ENCODE results near the gene THSD4.
A peak's percentile ranks its signal among the peaks of the same experiment; 100 is the strongest.

THSD4 gene

GRCh38 chr15:71088683-71089082 lies 26.6 kb upstream of the THSD4 start:
- Mint-ChIP-seq H3K36me3 (no peaks in the 10 kb centered on the region), H3K4me3 (no peak overlapping the region), H3K27ac (no peak overlapping the region), H3K4me1 (no peaks in the 10 kb centered on the region), H3K9me3 (peaks cover 9% of the 10 kb centered on the region), H3K27me3 (peaks cover 9% of the 10 kb centered on the region)
- ATAC-seq (ENCODE audit: low read depth) (no peak), DNase-seq (ENCODE audit: low spot score in 2 of 2) (no peak)

DNA sequence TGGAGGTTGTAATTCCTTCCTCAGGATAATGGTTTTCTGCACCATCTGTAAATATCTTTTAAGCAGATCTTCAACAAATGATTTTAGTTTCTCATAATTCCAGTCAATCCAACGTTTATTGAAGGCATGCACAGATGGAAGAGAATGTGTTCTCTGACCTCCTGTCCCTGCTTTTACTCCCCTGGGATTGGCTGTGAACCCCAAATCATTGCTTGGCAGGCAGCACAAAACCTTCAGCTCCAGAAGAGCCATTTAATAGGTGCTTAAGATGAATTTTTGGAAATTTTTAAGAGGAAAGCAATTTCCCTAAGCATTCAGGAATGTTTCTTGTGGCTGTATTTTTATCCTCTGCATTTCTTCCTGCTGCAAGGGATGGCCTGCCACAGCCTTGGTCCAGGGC lies 25.5 kb upstream of the THSD4 start:
- H3K9me3 Mint-ChIP-seq, result peaks cover 10% of the 10 kb centered on the region
- DNase-seq (ENCODE audit: low spot score in 2 of 2) (no peak), ATAC-seq (ENCODE audit: low read depth) (no peak)
- H3K4me3 Mint-ChIP-seq, result no peak overlapping the region
- H3K27ac Mint-ChIP-seq, result no peak overlapping the region
- no peaks in the 10 kb centered on the region for H3K36me3 Mint-ChIP-seq
- H3K4me1 Mint-ChIP-seq, result no peaks in the 10 kb centered on the region
- peaks cover 6% of the 10 kb centered on the region for H3K27me3 Mint-ChIP-seq

DNA sequence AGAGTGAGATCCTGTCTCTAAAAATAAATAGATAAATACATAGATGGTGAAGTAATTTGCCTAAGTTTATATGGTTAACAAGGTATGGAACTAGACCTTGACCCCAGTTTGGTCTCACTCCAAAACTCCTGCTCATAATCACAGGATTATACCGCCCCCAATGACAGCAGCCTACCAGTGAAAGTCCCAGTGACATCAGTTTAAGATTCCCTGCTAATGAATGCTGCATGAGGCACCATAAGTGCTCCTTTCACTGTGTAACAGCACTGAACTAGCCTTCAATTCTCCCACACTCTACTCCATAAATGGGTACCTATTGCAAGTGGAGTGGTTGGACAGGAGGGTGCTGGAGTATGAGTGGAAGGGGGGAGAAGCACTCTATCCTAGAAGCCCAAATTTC lies 23.7 kb upstream of the THSD4 start:
- H3K27ac Mint-ChIP-seq, result no peak overlapping the region
- H3K9me3 Mint-ChIP-seq, result peaks cover 10% of the 10 kb centered on the region
- H3K4me3 Mint-ChIP-seq, result no peak overlapping the region
- H3K27me3 Mint-ChIP-seq, result peaks cover 6% of the 10 kb centered on the region
- H3K36me3 Mint-ChIP-seq, result no peaks in the 10 kb centered on the region
- ATAC-seq (ENCODE audit: low read depth) (no peak), DNase-seq (ENCODE audit: low spot score in 2 of 2) (no peak)
- no peaks in the 10 kb centered on the region for H3K4me1 Mint-ChIP-seq

DNA sequence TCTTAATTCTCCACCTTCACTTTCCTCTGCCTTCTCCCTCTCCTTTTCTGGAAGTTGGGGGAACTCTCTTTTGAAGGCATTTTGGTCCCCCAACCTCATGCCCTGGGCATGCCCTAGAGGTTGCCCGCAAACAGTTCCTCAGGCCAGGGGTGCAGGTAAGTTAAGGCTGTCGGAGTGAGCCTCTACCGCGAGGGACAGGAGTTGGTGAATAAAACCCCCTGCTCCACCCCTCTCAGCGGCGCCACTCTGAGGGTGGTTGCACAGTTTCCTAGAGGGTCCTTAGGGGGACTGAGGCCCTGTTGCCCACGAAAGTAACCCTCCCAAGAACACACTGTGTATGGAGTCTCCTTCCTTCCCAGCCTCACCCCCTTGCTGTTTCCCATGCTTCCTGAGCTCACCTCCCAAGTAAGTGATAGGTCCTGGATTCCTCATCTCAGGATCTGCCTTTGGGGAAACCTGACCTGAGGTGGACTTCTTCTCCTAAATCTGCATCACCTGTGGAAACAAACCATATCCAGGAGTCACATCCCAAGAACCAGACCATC lies 23.1 kb upstream of the THSD4 start:
- H3K27ac Mint-ChIP-seq, result no peak overlapping the region

DNA sequence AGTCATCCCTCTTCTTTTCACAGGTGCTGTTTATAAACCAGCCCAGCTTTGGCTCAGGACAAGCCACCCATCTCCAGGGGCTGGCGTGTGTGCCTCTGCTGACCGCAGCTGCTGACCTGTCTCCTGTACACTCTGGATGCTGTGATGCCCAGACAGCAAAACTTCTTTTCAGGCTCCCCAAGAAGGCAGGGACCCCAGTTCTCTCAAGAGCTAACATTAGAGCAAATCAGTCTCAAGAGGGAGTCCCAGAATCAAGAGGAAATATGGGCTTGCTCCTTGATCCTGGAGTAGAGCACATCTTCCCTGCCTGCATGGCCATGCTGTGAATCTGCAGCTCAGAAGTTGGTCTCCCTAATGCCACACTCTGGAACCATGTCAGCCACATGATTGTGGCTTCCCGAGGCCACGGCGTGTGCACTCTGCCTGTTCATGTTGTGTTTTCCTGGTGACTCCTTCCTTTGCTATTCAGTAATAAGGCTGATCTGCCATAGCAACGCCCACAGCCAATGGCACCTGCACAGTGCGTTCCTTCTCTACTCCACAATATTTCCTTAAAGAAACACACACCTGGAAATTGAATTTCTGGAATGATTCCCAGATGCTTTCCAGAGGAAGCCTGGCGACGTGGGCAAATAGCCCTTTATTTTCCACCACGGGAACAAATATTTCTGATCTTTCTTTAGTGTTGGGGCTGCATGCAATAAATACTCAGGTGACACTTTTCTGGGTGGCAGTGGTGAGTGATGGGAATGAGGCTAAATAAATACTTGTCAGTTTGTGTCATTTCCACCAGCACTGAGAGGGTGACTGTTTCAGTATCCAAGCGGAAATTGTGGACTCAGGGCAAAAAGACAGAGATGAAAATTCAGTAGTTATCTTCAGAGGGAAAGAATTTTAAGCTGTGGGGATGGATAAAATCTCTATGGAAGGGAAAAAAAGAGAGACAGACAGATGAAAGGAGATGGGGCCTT lies 21.9 kb upstream of the THSD4 start:
- Mint-ChIP-seq H3K27me3 (peaks cover 6% of the 10 kb centered on the region), H3K9me3 (peaks cover 8% of the 10 kb centered on the region), H3K27ac (no peak overlapping the region), H3K36me3 (no peaks in the 10 kb centered on the region), H3K4me3 (no peak overlapping the region), H3K4me1 (no peaks in the 10 kb centered on the region)
- no peak for DNase-seq (ENCODE audit: low spot score in 2 of 2)
- no peak for ATAC-seq (ENCODE audit: low read depth)

More for the DNA sequence above, 23.1 kb upstream of the THSD4 start:
- ATAC-seq (ENCODE audit: low read depth) (no peak), DNase-seq (ENCODE audit: low spot score in 2 of 2) (no peak)
- Mint-ChIP-seq H3K36me3 (no peaks in the 10 kb centered on the region), H3K4me3 (no peak overlapping the region), H3K9me3 (peaks cover 8% of the 10 kb centered on the region), H3K4me1 (no peaks in the 10 kb centered on the region), H3K27me3 (peaks cover 6% of the 10 kb centered on the region)

- ATAC-seq (ENCODE audit: low read depth) (no peak), DNase-seq (ENCODE audit: low spot score in 2 of 2) (no peak)
- Mint-ChIP-seq H3K4me3 (no peak overlapping the region), H3K36me3 (no peaks in the 10 kb centered on the region), H3K27ac (no peak overlapping the region), H3K4me1 (no peaks in the 10 kb centered on the region), H3K9me3 (peaks cover 5% of the 10 kb centered on the region), H3K27me3 (peaks cover 4% of the 10 kb centered on the region)
These were observed 21.1 kb upstream of the THSD4 start for GRCh38 chr15:71094137-71094536.

DNA sequence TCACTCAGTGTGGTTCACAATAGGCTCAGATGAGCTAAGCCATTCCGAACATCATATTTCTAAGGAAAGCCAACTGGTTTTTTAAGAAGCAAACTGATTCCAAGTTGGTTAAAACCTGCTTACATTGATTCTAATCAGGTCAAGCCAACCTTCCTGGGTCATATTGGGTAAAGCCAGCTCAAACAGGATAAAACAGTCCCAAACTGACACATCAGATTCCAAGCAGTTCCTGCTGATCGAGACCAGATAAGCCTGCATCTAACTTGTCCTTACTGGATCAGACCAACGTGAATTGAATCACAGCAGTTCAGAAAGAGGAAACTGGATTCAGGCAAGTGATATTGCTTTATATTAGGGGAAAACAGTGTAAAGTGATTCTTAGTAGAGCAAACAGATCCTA lies 18.6 kb upstream of the THSD4 start:
- H3K9me3 Mint-ChIP-seq, result peaks cover 4% of the 10 kb centered on the region

GRCh38 chr15:71097890-71098289 lies 17.4 kb upstream of the THSD4 start:
- no peak for DNase-seq (ENCODE audit: low spot score in 2 of 2)
- peaks cover 5% of the 10 kb centered on the region for H3K9me3 Mint-ChIP-seq
- H3K4me1 Mint-ChIP-seq, result no peaks in the 10 kb centered on the region
- no peak for ATAC-seq (ENCODE audit: low read depth)
- H3K27me3 Mint-ChIP-seq, result no peaks in the 10 kb centered on the region
- H3K36me3 Mint-ChIP-seq, result peaks cover 1% of the 10 kb centered on the region
- H3K27ac Mint-ChIP-seq, result no peak overlapping the region
- no peak overlapping the region for H3K4me3 Mint-ChIP-seq

More for the DNA sequence above, 18.6 kb upstream of the THSD4 start:
- peaks cover 4% of the 10 kb centered on the region for H3K27me3 Mint-ChIP-seq
- H3K36me3 Mint-ChIP-seq, result no peaks in the 10 kb centered on the region
- ATAC-seq (ENCODE audit: low read depth), result no peak
- no peak overlapping the region for H3K4me3 Mint-ChIP-seq
- no peaks in the 10 kb centered on the region for H3K4me1 Mint-ChIP-seq
- no peak for DNase-seq (ENCODE audit: low spot score in 2 of 2)
- H3K27ac Mint-ChIP-seq, result no peak overlapping the region

DNA sequence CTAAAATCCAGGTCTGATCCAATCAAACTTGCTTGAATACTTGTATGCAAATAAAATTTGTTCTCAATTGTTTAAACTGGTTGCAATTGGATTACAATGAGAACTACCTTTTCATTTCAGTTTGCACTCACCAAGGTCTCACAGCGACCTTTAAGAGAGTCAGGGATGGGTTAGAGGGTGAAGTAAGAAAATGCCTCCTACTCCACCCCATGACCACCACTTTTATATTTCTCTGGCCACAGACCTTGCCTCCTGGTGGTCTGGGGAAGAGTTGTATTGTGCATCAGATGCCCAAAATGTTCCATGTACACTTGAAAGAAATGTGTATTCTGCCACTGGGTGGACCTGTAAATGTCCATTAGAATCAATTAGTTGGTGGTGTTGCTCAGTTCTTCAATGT lies 16.4 kb upstream of the THSD4 start:
- no peak for DNase-seq (ENCODE audit: low spot score in 2 of 2)
- Mint-ChIP-seq H3K9me3 (peaks cover 2% of the 10 kb centered on the region), H3K36me3 (peaks cover 3% of the 10 kb centered on the region), H3K27ac (no peak overlapping the region), H3K27me3 (no peaks in the 10 kb centered on the region), H3K4me3 (no peak overlapping the region), H3K4me1 (no peaks in the 10 kb centered on the region)
- no peak for ATAC-seq (ENCODE audit: low read depth)

GRCh38 chr15:71103102-71103676 lies 12.1 kb upstream of the THSD4 start:
- Mint-ChIP-seq H3K27me3 (peaks cover 2% of the 10 kb centered on the region), H3K4me3 (no peak overlapping the region), H3K36me3 (peaks cover 3% of the 10 kb centered on the region), H3K4me1 (no peaks in the 10 kb centered on the region), H3K27ac (no peak overlapping the region), H3K9me3 (peaks cover 2% of the 10 kb centered on the region)
- DNase-seq (ENCODE audit: low spot score in 2 of 2) (no peak), ATAC-seq (ENCODE audit: low read depth) (peak; percentile 57)

DNA sequence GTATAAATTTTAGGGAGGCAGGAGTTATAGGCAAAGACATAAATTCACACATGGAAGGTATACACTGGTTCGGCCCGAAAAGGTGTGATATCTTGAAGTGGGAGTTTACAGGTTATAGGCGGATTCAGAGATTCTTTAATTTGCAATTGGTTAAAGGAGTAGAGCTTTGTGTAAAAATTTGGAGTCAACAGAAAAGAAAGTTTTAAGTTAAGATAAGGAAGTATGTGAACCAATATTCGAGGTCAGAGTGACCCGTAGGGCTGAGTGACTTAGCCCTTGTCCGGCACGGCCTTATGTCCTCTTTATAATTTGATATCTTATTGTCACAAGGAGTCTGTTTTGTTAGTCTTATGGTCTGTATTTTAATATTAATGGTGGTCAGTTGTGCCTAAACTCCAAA lies 10.6 kb upstream of the THSD4 start:
- Mint-ChIP-seq H3K4me3 (no peak overlapping the region), H3K36me3 (peaks cover 3% of the 10 kb centered on the region), H3K9me3 (peaks cover 2% of the 10 kb centered on the region), H3K4me1 (no peaks in the 10 kb centered on the region), H3K27me3 (peaks cover 2% of the 10 kb centered on the region), H3K27ac (no peak overlapping the region)
- DNase-seq (ENCODE audit: low spot score in 2 of 2) (no peak), ATAC-seq (ENCODE audit: low read depth) (no peak)

GRCh38 chr15:71105444-71105843 lies 9.8 kb upstream of the THSD4 start:
- Mint-ChIP-seq H3K9me3 (peaks cover 2% of the 10 kb centered on the region), H3K27ac (no peak overlapping the region), H3K27me3 (peaks cover 2% of the 10 kb centered on the region), H3K4me3 (no peak overlapping the region), H3K4me1 (no peaks in the 10 kb centered on the region), H3K36me3 (peaks cover 3% of the 10 kb centered on the region)
- DNase-seq (ENCODE audit: low spot score in 2 of 2) (no peak), ATAC-seq (ENCODE audit: low read depth) (no peak)

GRCh38 chr15:71106802-71107500 lies 8.3 kb upstream of the THSD4 start:
- Mint-ChIP-seq H3K27ac (no peak overlapping the region), H3K4me1 (no peaks in the 10 kb centered on the region), H3K9me3 (peaks cover 2% of the 10 kb centered on the region), H3K4me3 (no peak overlapping the region), H3K36me3 (peaks cover 3% of the 10 kb centered on the region), H3K27me3 (peaks cover 2% of the 10 kb centered on the region)
- DNase-seq (ENCODE audit: low spot score in 2 of 2), result no peak
- no peak for ATAC-seq (ENCODE audit: low read depth)

GRCh38 chr15:71107501-71107815 lies 7.8 kb upstream of the THSD4 start:
- ATAC-seq (ENCODE audit: low read depth), result no peak
- no peak for DNase-seq (ENCODE audit: low spot score in 2 of 2)
- no peaks in the 10 kb centered on the region for H3K4me1 Mint-ChIP-seq
- no peak overlapping the region for H3K4me3 Mint-ChIP-seq
- H3K27me3 Mint-ChIP-seq, result peaks cover 2% of the 10 kb centered on the region
- peaks cover 3% of the 10 kb centered on the region for H3K36me3 Mint-ChIP-seq
- peaks cover under 1% of the 10 kb centered on the region for H3K9me3 Mint-ChIP-seq
- H3K27ac Mint-ChIP-seq, result no peak overlapping the region

Measured in memory B cell (primary cell).